ENCODE data around the gene GRIA3.

DNA sequence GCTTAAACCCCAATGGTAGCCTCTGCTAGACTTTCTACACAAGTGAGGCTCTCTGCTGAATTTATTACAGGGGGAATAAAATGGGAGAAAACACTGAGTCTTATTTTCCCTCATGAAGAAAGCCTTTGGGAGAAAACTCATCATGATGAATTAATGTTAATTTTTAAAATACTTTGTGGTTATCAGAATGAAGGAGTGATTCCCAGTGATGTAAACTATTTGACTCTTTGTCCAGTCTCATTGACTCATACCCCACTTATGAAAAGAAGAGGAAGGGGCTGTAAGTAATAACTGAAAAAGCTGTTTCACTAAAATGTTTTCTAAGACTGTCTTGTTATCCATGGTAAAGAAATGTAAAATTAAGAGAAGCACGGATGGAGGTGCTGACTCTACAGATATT is 208.8 kb downstream of the GRIA3 start:
- TF ChIP-seq, protein P1, sequence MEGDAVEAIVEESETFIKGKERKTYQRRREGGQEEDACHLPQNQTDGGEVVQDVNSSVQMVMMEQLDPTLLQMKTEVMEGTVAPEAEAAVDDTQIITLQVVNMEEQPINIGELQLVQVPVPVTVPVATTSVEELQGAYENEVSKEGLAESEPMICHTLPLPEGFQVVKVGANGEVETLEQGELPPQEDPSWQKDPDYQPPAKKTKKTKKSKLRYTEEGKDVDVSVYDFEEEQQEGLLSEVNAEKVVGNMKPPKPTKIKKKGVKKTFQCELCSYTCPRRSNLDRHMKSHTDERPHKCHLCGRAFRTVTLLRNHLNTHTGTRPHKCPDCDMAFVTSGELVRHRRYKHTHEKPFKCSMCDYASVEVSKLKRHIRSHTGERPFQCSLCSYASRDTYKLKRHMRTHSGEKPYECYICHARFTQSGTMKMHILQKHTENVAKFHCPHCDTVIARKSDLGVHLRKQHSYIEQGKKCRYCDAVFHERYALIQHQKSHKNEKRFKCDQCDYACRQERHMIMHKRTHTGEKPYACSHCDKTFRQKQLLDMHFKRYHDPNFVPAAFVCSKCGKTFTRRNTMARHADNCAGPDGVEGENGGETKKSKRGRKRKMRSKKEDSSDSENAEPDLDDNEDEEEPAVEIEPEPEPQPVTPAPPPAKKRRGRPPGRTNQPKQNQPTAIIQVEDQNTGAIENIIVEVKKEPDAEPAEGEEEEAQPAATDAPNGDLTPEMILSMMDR (IDR thresholded peaks at IDR 0.05) = no peak
- TF ChIP-seq POLR2A (IDR thresholded peaks at IDR 0.05) = no peak

All from uterus (tissue), 2 donors.